ENCODE data around the gene SCAI.

Gene SCAI

GRCh38 chr9:125008599-125008998 is 134.7 kb downstream of the SCAI start:
- DNase-seq (ENCODE audit: low read depth) = no peak
- no peak for TF ChIP-seq CTCF (conservative IDR thresholded peaks at IDR 0.05; ENCODE audit: low read length)
- no peak overlapping the region for H3K4me3 ChIP-seq (ENCODE audit: low read length)

GRCh38 chr9:125003332-125003731 is 140.0 kb downstream of the SCAI start:
- DNase-seq (ENCODE audit: low read depth) = no peak
- no peak overlapping the region for H3K4me3 ChIP-seq (ENCODE audit: low read length)
- no peak for TF ChIP-seq CTCF (conservative IDR thresholded peaks at IDR 0.05; ENCODE audit: low read length)

GRCh38 chr9:124983698-124984097 is 159.6 kb downstream of the SCAI start:
- TF ChIP-seq CTCF (conservative IDR thresholded peaks at IDR 0.05; ENCODE audit: low read length) = no peak
- no peak overlapping the region for H3K4me3 ChIP-seq (ENCODE audit: low read length)
- DNase-seq (ENCODE audit: low read depth) = no peak

DNA sequence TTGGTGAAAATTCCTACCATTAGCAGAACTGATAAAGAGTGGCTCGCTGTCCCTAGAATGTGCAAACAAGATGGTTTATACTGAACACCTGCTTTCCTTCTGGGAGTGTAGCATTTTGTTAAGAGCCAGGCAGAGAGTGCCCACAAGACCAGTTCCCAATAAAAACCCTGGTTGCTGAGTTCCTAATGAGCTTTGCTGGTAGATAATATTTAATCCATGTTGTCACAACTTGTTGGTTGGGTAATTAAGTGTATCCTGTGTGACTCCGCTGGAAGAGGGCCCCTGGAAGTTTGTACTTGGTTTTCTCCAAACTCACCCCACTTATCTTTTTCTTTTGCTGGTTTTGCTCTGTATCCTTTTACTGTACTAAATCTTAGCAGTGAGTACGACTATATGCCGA is 162.9 kb downstream of the SCAI start:
- DNase-seq (ENCODE audit: low read depth) = no peak
- H3K4me3 ChIP-seq (ENCODE audit: low read length) = no peak overlapping the region
- TF ChIP-seq CTCF (conservative IDR thresholded peaks at IDR 0.05; ENCODE audit: low read length) = no peak

DNA sequence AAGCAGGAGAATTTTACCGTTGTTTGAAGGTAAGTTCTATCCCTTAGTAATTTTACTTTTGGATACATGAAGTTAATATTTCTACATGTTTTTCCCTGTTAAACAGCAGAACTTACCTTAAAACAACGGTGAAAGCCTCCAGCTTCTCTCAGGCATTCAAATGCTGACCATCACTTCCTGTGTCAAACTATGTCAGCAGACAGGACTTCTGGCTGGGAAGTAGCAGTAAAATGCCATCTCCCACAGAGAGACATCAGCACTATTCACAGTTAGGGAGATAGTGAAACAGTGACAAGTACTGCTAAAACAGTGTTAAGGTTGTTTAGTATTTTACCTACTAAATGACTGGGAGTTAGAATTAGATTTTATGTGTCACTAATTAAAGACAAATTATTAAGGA is 168.2 kb downstream of the SCAI start:
- H3K4me3 ChIP-seq (ENCODE audit: low read length) = no peak overlapping the region
- TF ChIP-seq CTCF (conservative IDR thresholded peaks at IDR 0.05; ENCODE audit: low read length) = no peak
- DNase-seq (ENCODE audit: low read depth) = no peak

GRCh38 chr9:124973807-124974206 is 169.5 kb downstream of the SCAI start:
- H3K4me3 ChIP-seq (ENCODE audit: low read length) = no peak overlapping the region
- no peak for TF ChIP-seq CTCF (conservative IDR thresholded peaks at IDR 0.05; ENCODE audit: low read length)
- DNase-seq (ENCODE audit: low read depth) = no peak

- TF ChIP-seq CTCF (conservative IDR thresholded peaks at IDR 0.05; ENCODE audit: low read length) = no peak
- DNase-seq (ENCODE audit: low read depth) = no peak
- no peak overlapping the region for H3K4me3 ChIP-seq (ENCODE audit: low read length)
Observed at GRCh38 chr9:124972241-124972770, 171.0 kb downstream of the SCAI start.
